Testis (tissue), 3 donors: ENCODE measurements around the gene RNU6-1. TPM values are rescaled to one million over a fixed set of nuclear protein-coding genes. Genes with fewer than 3 reads are reported as not detected.

Experiments used
- DNase-seq: peaks from one replicate; pipeline ENCODE4 v3.0.0-alpha.2; 2019
- H3K27ac ChIP-seq, 2 donors: fragments of 200-600 bp; sonication (generic); one replicate each; pipeline ENCODE4 v1.5.1; 2019
- H3K27me3 ChIP-seq: fragments of 200-600 bp; sonication (generic); one replicate; pipeline ENCODE4 v1.5.1; 2019
- H3K36me3 ChIP-seq: fragments of 200-600 bp; sonication (generic); one replicate; pipeline ENCODE4 v1.5.1; 2017; ENCODE audit warnings: low read depth; ENCODE audit errors: missing control alignments
- H3K4me1 ChIP-seq: fragments of 200-600 bp; sonication (generic); one replicate; pipeline ENCODE4 v1.5.1; 2019
- H3K4me3 ChIP-seq, 2 donors: fragments of 200-600 bp; sonication (generic); one replicate each; pipeline ENCODE4 v1.5.1; 2017 to 2019
- H3K9me3 ChIP-seq: fragments of 200-600 bp; sonication (generic); one replicate; pipeline ENCODE4 v1.5.1; 2017
- POLR2A ChIP-seq: fragments of 450-650 bp; IDR thresholded peaks from one replicate; pipeline ENCODE4 v1.6.1; 2017; ENCODE audit warnings: antibody characterized with exemption, mild to moderate bottlenecking, moderate library complexity
- WGBS, 2 donors: methylation state at CpG; one replicate each; pipeline ENCODE4 v1.1.5; 2018; 5-methylcytosine and 5-hydroxymethylcytosine counted together
- intact Hi-C: fragments of 100-400 bp; cut with DNase I; formaldehyde crosslinking; loops from one replicate; pipeline ENCODE4 v1.15.1; 2023; ENCODE audit warnings: low total_unique reads
- polyA plus RNA-seq: library from polyadenylated mRNA; stranded (reverse); fragments of 350-450 nt; fragmentation: Illumina TruSeq; extraction: RNeasy Lipid Tissue Mini Kit (QIAGEN cat#74804); gene quantifications from one replicate; pipeline ENCODE4 v1.2.3, GENCODE V29; 2014; ENCODE audit warnings: low read depth, low replicate concordance; ENCODE audit not compliant: insufficient read depth
- total RNA-seq, 2 donors: library from RNA; depleted of rRNA; stranded (reverse); fragments of >200 nt; gene quantifications; one replicate each; pipeline ENCODE4 v1.2.3, GENCODE V29; 2016
- TF ChIP-seq, protein P1 (sequence below), 3 experiments: fragments of 450-650 bp in 2 of 3; fragments of 200-600 bp in 1 of 3; sonication (generic) in 1 of 3; IDR thresholded peaks; one replicate each; pipeline ENCODE4 v1.5.1; 2016 to 2019; ENCODE audit warnings: antibody characterized with exemption in 3 of 3, mild to moderate bottlenecking in 2 of 3, moderate library complexity in 1 of 3

Gene RNU6-1
- total and polyA plus RNA-seq, 3 donors from 2014 or later = not detected

DNA sequence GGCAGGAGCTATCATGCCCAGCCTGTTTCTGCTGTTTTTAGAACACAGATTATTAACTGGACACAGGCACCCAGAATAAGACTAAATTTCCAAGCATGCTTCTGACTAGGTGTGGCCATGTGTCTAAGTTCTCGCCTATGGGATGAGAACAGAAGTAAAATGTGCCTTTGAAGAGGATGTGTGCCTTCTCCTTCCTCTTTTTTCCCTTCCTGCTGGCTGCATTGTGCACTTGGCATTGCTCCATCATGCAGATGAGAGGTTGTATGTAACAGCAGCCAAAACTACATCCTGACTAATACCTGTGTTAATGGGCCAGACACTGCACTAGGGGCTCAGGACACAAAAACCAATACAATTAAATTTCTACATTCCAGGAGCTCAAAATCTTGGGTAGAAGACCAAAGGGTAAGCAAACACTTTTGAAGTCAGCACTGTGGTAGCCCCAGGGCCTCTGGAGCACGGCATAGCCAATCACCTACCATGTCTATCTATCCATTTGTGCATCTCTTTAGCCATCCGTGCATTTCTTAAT is 40.9 kb upstream of the RNU6-1 start:
- H3K4me1 ChIP-seq = peaks cover 44% of the 10 kb centered on the region
- H3K27ac ChIP-seq = no peak overlapping the region
- H3K4me3 ChIP-seq = no peak overlapping the region
- no peak for DNase-seq
- no peaks in the 10 kb centered on the region for H3K9me3 ChIP-seq
- H3K36me3 ChIP-seq = no peaks in the 10 kb centered on the region
- no peaks in the 10 kb centered on the region for H3K27me3 ChIP-seq
- intact Hi-C loops = no loop called here
- TF ChIP-seq POLR2A = no peak
- TF ChIP-seq, protein P1, sequence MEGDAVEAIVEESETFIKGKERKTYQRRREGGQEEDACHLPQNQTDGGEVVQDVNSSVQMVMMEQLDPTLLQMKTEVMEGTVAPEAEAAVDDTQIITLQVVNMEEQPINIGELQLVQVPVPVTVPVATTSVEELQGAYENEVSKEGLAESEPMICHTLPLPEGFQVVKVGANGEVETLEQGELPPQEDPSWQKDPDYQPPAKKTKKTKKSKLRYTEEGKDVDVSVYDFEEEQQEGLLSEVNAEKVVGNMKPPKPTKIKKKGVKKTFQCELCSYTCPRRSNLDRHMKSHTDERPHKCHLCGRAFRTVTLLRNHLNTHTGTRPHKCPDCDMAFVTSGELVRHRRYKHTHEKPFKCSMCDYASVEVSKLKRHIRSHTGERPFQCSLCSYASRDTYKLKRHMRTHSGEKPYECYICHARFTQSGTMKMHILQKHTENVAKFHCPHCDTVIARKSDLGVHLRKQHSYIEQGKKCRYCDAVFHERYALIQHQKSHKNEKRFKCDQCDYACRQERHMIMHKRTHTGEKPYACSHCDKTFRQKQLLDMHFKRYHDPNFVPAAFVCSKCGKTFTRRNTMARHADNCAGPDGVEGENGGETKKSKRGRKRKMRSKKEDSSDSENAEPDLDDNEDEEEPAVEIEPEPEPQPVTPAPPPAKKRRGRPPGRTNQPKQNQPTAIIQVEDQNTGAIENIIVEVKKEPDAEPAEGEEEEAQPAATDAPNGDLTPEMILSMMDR (IDR thresholded peaks at IDR 0.05) = no peak
- WGBS, 2 donors = 82 to 92% methylated on average over 3 of the region's 3 CpGs

DNA sequence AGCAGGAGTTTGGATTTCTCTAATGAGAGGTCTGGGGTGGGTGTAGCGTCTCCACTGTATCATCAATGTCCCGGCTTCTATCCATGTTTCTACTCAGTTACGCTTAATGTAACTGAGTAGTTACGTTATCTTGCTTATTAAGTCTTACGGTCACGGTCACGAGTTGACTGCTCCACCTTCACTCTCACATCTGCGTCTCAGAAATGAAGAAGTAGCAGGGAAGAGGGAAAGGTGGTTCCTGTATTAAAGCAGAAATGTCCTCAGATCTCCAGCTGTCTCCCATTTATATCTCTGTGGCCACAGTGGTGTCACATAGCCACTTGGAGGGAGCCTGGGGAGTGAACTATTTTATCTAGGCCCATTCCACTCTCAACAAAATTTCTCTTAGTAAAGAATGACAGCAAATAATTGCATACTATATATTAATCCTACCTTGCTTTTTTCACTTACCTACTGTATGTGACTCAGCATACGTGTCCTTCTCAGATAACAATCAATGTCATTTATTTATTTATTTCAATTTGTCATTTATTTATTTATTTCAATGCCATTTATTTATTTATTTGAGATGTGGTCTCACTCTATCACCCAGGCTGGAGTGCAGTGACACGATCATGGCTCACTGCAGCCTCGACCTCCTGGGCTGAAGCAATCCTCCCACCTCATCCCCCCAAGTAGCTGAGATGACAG is 39.7 kb upstream of the RNU6-1 start:
- Histone ChIP-seq H3K4me3 (no peak overlapping the region), H3K36me3 (no peaks in the 10 kb centered on the region), H3K9me3 (no peaks in the 10 kb centered on the region), H3K27ac (no peak overlapping the region), H3K27me3 (no peaks in the 10 kb centered on the region), H3K4me1 (peaks cover 35% of the 10 kb centered on the region)
- TF ChIP-seq POLR2A = no peak
- TF ChIP-seq, protein P1 (IDR thresholded peaks at IDR 0.05) = no peak
- WGBS, 2 donors = 83 to 92% methylated on average over 11 of the region's 11 CpGs
- DNase-seq = no peak
- intact Hi-C loops = no loop called here

- no peak for DNase-seq
- Histone ChIP-seq H3K4me1 (peaks cover 28% of the 10 kb centered on the region), H3K36me3 (no peaks in the 10 kb centered on the region), H3K27ac (no peak overlapping the region), H3K27me3 (no peaks in the 10 kb centered on the region), H3K9me3 (no peaks in the 10 kb centered on the region), H3K4me3 (no peak overlapping the region)
- WGBS, 2 donors = 97 to 100% methylated on average over 2 of the region's 2 CpGs
- TF ChIP-seq, protein P1 (IDR thresholded peaks at IDR 0.05) = no peak
- TF ChIP-seq POLR2A = no peak
- intact Hi-C loops = no loop called here
These were observed 38.9 kb upstream of the RNU6-1 start for GRCh38 chr15:67878712-67879206.

DNA sequence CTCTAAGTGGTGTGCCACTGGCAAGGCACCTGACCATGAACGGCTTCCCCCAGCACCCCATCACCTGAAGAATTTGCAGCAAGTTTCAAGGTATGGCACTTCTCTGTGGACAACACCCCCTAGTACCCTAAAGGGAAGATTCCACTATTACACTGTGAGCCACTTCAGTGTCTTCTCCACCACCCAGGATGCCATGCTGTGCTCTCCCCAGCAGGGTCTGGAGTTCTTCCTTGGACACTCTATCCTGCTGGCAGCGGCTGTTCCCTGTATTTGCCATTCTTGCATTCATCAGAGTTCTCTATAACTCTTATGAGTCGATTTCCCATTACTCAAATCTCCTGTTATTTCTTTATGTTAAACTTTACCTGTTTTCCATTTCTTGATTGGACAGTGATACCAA is 33.9 kb upstream of the RNU6-1 start:
- intact Hi-C loops = no loop called here
- no peaks in the 10 kb centered on the region for H3K4me1 ChIP-seq
- no peak for DNase-seq
- H3K9me3 ChIP-seq = no peaks in the 10 kb centered on the region
- no peak overlapping the region for H3K4me3 ChIP-seq
- no peak for TF ChIP-seq POLR2A
- TF ChIP-seq, protein P1 (IDR thresholded peaks at IDR 0.05) = no peak
- WGBS, 2 donors = 96 to 97% methylated on average over 3 of the region's 3 CpGs
- no peaks in the 10 kb centered on the region for H3K27me3 ChIP-seq
- H3K36me3 ChIP-seq = no peaks in the 10 kb centered on the region
- H3K27ac ChIP-seq = no peak overlapping the region
